Measurements from ENCODE around the gene SPEM2.

GRCh38 chr17:7440834-7441195 lies 15.4 kb downstream of the SPEM2 start:
- TF ChIP-seq POLR2A (IDR thresholded peaks at IDR 0.05; ENCODE audit: low read length): no peak
- no peak for TF ChIP-seq GATA1 (IDR thresholded peaks at IDR 0.05; ENCODE audit: low read depth, low read length)

All from erythroblast (primary cell).